K562 (cell line): Measurements from ENCODE around the gene BCAS2. TPM values are rescaled to one million over a fixed set of nuclear protein-coding genes. Genes with fewer than 3 reads are reported as not detected.

Source experiments
- ATAC-seq: fragments of 200-7000 bp; cut with Tn5 transposase; 3 replicates; pipeline ENCODE4 v1.9.1; 2020; ENCODE audit warnings: moderate library complexity
- BruUV-seq: library from RNA; stranded (reverse); fragments of 400-500 nt; replicated peaks from 2 replicates; lab custom pipeline; 2021; lab: Mats Ljungman, UMichigan
- CTCF ChIA-PET: fragments of 300-600 bp; formaldehyde crosslinking; extraction: SDS; loops from one replicate; lab custom pipeline; 2021; ENCODE audit warnings: low intra/inter-chr PET ratio; lab: Yijun Ruan, JAX
- POLR2A ChIA-PET: fragments of 300-600, 350-650 bp; sonication (Branson Sonifier 250); formaldehyde crosslinking; extraction: SDS; loops from one replicate; lab custom pipeline; 2021; ENCODE audit warnings: antibody characterized with exemption, inconsistent platforms; lab: Yijun Ruan, JAX
- DNase-seq, 4 experiments: peaks; one replicate each; pipeline versions ENCODE4 v3.0.0 to v3.0.0-alpha.2; 2011 to 2018; ENCODE audit warnings: low spot score in 3 of 4, mixed read lengths in 3 of 4; ENCODE audit errors: extremely low read depth in 1 of 4
- FAIRE-seq: peaks from 2 replicates; lab custom pipeline; 2011; peaks lifted over from hg19 to GRCh38; lab: Jason Lieb, UNC
- H2AFZ ChIP-seq: 2 replicates; pipeline ENCODE4 v1.6.0; 2011; ENCODE audit warnings: low read depth, low read length, control low read depth, inconsistent platforms
- H3K27ac ChIP-seq: fragments of 200-600 bp; 3 replicates; pipeline ENCODE4 v1.8.0; 2011; ENCODE audit warnings: low read depth, mild to moderate bottlenecking, control low read depth, inconsistent platforms, low read length, moderate library complexity, mixed read lengths; ENCODE audit errors: extremely low read depth
- H3K27me3 ChIP-seq, 2 experiments: fragments of 300-600 bp in 1 of 2; 2 replicates in 1 of 2; 3 replicates in 1 of 2; pipeline versions ENCODE4 v1.6.0 to v1.8.0; 2011; ENCODE audit warnings: inconsistent platforms in 2 of 2, low read length in 2 of 2, mild to moderate bottlenecking in 1 of 2, mixed read lengths in 1 of 2, moderate library complexity in 1 of 2; ENCODE audit not compliant: control insufficient read depth in 2 of 2, insufficient read depth in 2 of 2
- H3K36me3 ChIP-seq: fragments of 300-600 bp; 3 replicates; pipeline ENCODE4 v1.8.0; 2011; ENCODE audit warnings: mild to moderate bottlenecking, low read length, inconsistent platforms; ENCODE audit not compliant: control insufficient read depth, insufficient read depth
- H3K4me1 ChIP-seq, 2 experiments: fragments of 200-600 bp in 1 of 2; replicated peaks in 1 of 2; 2 replicates in 1 of 2; 3 replicates in 1 of 2; pipeline versions ENCODE4 v1.5.1 to v1.8.0; 2011; ENCODE audit warnings: inconsistent platforms in 2 of 2, low read length in 2 of 2, mild to moderate bottlenecking in 1 of 2, mixed read lengths in 1 of 2, moderate library complexity in 1 of 2; ENCODE audit not compliant: control insufficient read depth in 2 of 2, insufficient read depth in 2 of 2
- H3K4me2 ChIP-seq: 2 replicates; pipeline ENCODE4 v1.6.1; 2011; ENCODE audit warnings: low read length, control low read depth, inconsistent platforms, mixed read lengths; ENCODE audit not compliant: insufficient read depth
- H3K4me3 ChIP-seq: fragments of 200-600 bp; sonication (generic), shearing (Covaris generic); 2 replicates; pipeline ENCODE4 v1.5.1; 2016; ENCODE audit warnings: control low read depth, inconsistent platforms
- H3K79me2 ChIP-seq: fragments of 200-600 bp; 3 replicates; pipeline ENCODE4 v1.8.0; 2011; ENCODE audit warnings: low read length, inconsistent platforms; ENCODE audit not compliant: control insufficient read depth, insufficient read depth
- H3K9ac ChIP-seq, 2 experiments: 2 replicates each; pipeline versions ENCODE4 v1.6.0 to v1.6.1; 2011; ENCODE audit warnings: low read depth in 2 of 2, low read length in 2 of 2, control low read depth in 1 of 2, inconsistent platforms in 1 of 2, mild to moderate bottlenecking in 1 of 2, mixed read lengths in 1 of 2; ENCODE audit not compliant: insufficient read depth in 1 of 2
- H3K9me1 ChIP-seq: one replicate; pipeline ENCODE4 v1.6.0; 2011; ENCODE audit warnings: inconsistent platforms, mild to moderate bottlenecking, low read length, moderate library complexity; ENCODE audit not compliant: control insufficient read depth, insufficient read depth
- H3K9me3 ChIP-seq: replicated peaks from 2 replicates; pipeline ENCODE4 v1.5.1; 2011; ENCODE audit warnings: low read depth, low read length, inconsistent platforms; ENCODE audit not compliant: control insufficient read depth, insufficient read depth
- H4K20me1 ChIP-seq: replicated peaks from 2 replicates; pipeline ENCODE4 v1.6.1; 2011; ENCODE audit warnings: low read length, inconsistent platforms, mixed read lengths; ENCODE audit not compliant: control insufficient read depth, insufficient read depth
- ASH1L ChIP-seq: fragments of 450-650 bp; IDR thresholded peaks from 2 replicates; pipeline ENCODE4 v1.6.1; 2018; ENCODE audit warnings: borderline replicate concordance, mild to moderate bottlenecking, low read depth; ENCODE audit not compliant: partially characterized antibody
- FOSL1 ChIP-seq: fragments of 200-800 bp; sonication (Bioruptor generic); conservative IDR thresholded peaks from 2 replicates; pipeline ENCODE4 v1.6.1; 2016; ENCODE audit warnings: missing genetic modification characterization, missing compliant biosample characterization
- HMGN3 ChIP-seq: IDR thresholded peaks from 2 replicates; pipeline ENCODE4 v1.6.1; 2011; ENCODE audit warnings: borderline replicate concordance, low read depth, mild to moderate bottlenecking, mixed read lengths, low read length; ENCODE audit not compliant: insufficient read length; ENCODE audit errors: extremely low read depth
- HSF4 ChIP-seq: fragments of 250-450 bp; sonication (Bioruptor Pico); IDR thresholded peaks from 2 replicates; pipeline ENCODE4 v2.1.2; 2022; ENCODE audit warnings: mild to moderate bottlenecking, moderate library complexity, borderline replicate concordance
- MECOM ChIP-seq: fragments of 250-450 bp; sonication (Bioruptor Pico); IDR thresholded peaks from 2 replicates; pipeline ENCODE4 v1.8.0; 2022; ENCODE audit warnings: inconsistent platforms
- MIER1 ChIP-seq: fragments of 450-650 bp; IDR thresholded peaks from 2 replicates; pipeline ENCODE4 v1.6.1; 2016; ENCODE audit warnings: antibody characterized with exemption, mild to moderate bottlenecking, low read depth
- MXI1 ChIP-seq: IDR thresholded peaks from 2 replicates; pipeline ENCODE4 v1.6.1; 2011; ENCODE audit warnings: low read depth, mild to moderate bottlenecking, improper control_type of control experiment, low read length
- MYC ChIP-seq, 2 experiments: fragments of 250-450 bp in 1 of 2; sonication (Bioruptor Pico) in 1 of 2; IDR thresholded peaks; 2 replicates each; pipeline versions ENCODE4 v1.5.1 to v1.6.1; 2012 to 2021; ENCODE audit warnings: low read depth in 2 of 2, borderline replicate concordance in 1 of 2, improper control_type of control experiment in 1 of 2, low read length in 1 of 2, mild to moderate bottlenecking in 1 of 2, moderate library complexity in 1 of 2
- SP1 ChIP-seq: sonication (generic); formaldehyde crosslinking; IDR thresholded peaks from 2 replicates; pipeline ENCODE4 v1.8.1; 2022; ENCODE audit warnings: mild to moderate bottlenecking, missing genetic modification reagents
- WGBS: fragments of 100-300 bp; shearing (Covaris generic); methylation state at CpG from one replicate; pipeline ENCODE4 v1.1.6; 2016; ENCODE audit warnings: low coverage, mixed read lengths; ENCODE audit not compliant: insufficient coverage; ENCODE audit errors: missing lambda C conversion rate; 5-methylcytosine and 5-hydroxymethylcytosine counted together
- in situ Hi-C: fragments of 300-500 bp; cut with MboI; formaldehyde crosslinking; loops from 4 replicates; pipeline ENCODE4 v1.15.0; 2018; ENCODE audit warnings: inconsistent platforms, mixed read lengths
- intact Hi-C: fragments of 100-400 bp; cut with micrococcal nuclease; formaldehyde crosslinking; loops from 2 replicates; pipeline ENCODE4 v1.14.2; 2022
- polyA plus RNA-seq, 8 experiments: library from polyadenylated mRNA; depleted of rRNA in 4 of 8; stranded (reverse) in 5 of 8; unstranded in 3 of 8; fragments of >200 nt; fragmentation: Nextera tagmentation in 2 of 8; fragmentation: Illumina TruSeq in 1 of 8; extraction: Ambion mirVana in 2 of 8; extraction: Trizol in 1 of 8; gene quantifications; 2 replicates each; pipeline versions ENCODE4 v1.2.1 to v1.2.3, GENCODE V29; 2011 to 2014; ENCODE audit warnings: inconsistent platforms in 1 of 8, missing spikeins in 1 of 8
- total RNA-seq, 7 experiments: library from RNA; depleted of rRNA in 6 of 7; stranded (reverse); fragments of >200 nt in 6 of 7; fragmentation: Illumina TruSeq in 2 of 7; extraction: Trizol in 2 of 7; gene quantifications; 2 replicates each; pipeline versions ENCODE4 v1.2.1 to v1.2.3, GENCODE V29; 2011 to 2021; ENCODE audit warnings: low replicate concordance in 1 of 7
- TF ChIP-seq, protein P1 (sequence below): fragments of 250-450 bp; sonication (Bioruptor Pico); IDR thresholded peaks from 2 replicates; pipeline ENCODE4 v1.5.1; 2021; ENCODE audit warnings: mild to moderate bottlenecking
- TF ChIP-seq, protein P2 (sequence below): fragments of 250-450 bp; sonication (Bioruptor Pico); IDR thresholded peaks from 2 replicates; pipeline ENCODE4 v1.9.0; 2021; ENCODE audit warnings: mild to moderate bottlenecking
- TF ChIP-seq, protein P3 (sequence below): sonication (generic); formaldehyde crosslinking; IDR thresholded peaks from 2 replicates; pipeline ENCODE4 v1.9.0; 2022; ENCODE audit warnings: mild to moderate bottlenecking, missing genetic modification reagents
- TF ChIP-seq, protein P4 (sequence below): fragments of 250-450 bp; sonication (Bioruptor Pico); IDR thresholded peaks from 2 replicates; pipeline ENCODE4 v1.4.0; 2020

Gene BCAS2
- total and polyA plus RNA-seq, 9 of the 15 experiments (the other 6 are each of a cell fraction or from before 2014, with no cell fraction given), result 59.3 to 183 (median 81.1) TPM

DNA sequence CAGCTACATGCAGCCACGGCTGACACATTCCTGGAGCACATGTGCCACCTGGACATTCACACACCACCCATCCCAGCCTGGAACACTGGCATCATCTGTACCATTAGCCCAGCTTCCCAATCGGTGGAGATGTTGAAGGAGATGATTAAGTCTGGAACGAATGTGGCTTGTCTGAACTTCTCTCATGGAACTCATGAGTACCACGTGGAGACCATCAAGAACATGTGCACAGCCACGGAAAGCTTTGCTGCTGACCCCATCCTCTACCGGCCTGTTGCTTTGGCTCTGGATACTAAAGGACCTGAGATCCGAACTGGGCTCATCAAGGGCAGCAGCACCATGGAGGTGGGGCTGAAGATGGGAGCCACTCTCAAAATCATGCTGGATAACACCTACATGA is 45.4 kb downstream of the BCAS2 start (continued):
- TF ChIP-seq, protein P1, sequence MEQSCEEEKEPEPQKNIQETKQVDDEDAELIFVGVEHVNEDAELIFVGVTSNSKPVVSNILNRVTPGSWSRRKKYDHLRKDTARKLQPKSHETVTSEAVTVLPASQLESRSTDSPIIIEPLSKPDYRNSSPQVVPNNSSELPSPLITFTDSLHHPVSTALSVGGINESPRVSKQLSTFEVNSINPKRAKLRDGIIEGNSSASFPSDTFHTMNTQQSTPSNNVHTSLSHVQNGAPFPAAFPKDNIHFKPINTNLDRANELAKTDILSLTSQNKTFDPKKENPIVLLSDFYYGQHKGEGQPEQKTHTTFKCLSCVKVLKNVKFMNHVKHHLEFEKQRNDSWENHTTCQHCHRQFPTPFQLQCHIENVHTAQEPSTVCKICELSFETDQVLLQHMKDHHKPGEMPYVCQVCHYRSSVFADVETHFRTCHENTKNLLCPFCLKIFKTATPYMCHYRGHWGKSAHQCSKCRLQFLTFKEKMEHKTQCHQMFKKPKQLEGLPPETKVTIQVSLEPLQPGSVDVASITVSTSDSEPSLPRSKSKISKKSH (CRISPR knock-in tag), result no peak
- TF ChIP-seq HMGN3 (no peak), HSF4 (CRISPR knock-in tag) (no peak), MIER1 (no peak), MECOM (no peak)
- TF ChIP-seq, protein P2, sequence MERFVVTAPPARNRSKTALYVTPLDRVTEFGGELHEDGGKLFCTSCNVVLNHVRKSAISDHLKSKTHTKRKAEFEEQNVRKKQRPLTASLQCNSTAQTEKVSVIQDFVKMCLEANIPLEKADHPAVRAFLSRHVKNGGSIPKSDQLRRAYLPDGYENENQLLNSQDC (CRISPR knock-in tag), result no peak
- TF ChIP-seq, protein P3, sequence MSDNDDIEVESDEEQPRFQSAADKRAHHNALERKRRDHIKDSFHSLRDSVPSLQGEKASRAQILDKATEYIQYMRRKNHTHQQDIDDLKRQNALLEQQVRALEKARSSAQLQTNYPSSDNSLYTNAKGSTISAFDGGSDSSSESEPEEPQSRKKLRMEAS (CRISPR knock-in tag), result peak; percentile 49; the same call in 1 of the 2 replicates

DNA sequence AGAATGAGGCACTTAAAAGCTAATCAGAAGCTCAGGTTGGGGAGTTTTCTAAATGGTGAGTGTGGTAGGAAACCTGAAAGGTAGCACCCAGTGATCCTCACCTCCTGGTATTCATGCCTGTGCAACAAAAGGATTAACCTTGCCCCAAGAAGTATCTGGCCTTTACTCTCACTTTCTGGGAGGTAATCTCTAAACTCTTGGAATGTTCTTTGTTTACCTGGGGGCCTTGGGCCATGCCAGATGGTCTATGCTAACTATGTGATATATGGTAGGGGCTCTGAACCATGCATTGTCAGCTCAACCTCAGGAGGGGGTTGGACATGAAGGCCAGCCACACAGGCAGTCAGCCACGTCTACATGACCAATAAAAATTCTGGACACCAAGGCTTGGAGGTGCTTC is 46.0 kb downstream of the BCAS2 start:
- Histone ChIP-seq H3K9me3 (no peaks in the 10 kb centered on the region), H3K9ac (no peak overlapping the region), H3K27me3 (no peaks in the 10 kb centered on the region), H3K79me2 (no peaks in the 10 kb centered on the region), H3K36me3 (no peaks in the 10 kb centered on the region), H3K4me3 (no peak overlapping the region), H2AFZ (peak overlapping the region; percentile 82), H3K4me2 (no peak overlapping the region), H3K27ac (no peak overlapping the region), H3K9me1 (no peaks in the 10 kb centered on the region), H3K4me1 (no peaks in the 10 kb centered on the region), H4K20me1 (no peaks in the 10 kb centered on the region)
- ChIA-PET CTCF (no interaction called here), POLR2A (interaction anchor here (1.1 to 2.3 kb wide), 5 partner anchors 10 to 32 kb away, joined by 3 to 9 read pairs (median 4); no protein-coding TSS in a partner anchor)
- in situ Hi-C loops, result no loop called here
- 21% methylated on average over 1 of the region's 1 CpG for WGBS
- no peak for FAIRE-seq
- BruUV-seq, result no TSS peak
- intact Hi-C loops, result no loop called here
- no peak for DNase-seq
- ATAC-seq, result no peak
- TF ChIP-seq MYC (IDR thresholded peaks at IDR 0.05; ENCODE audit: low read depth, low read length), result no peak
- no peak for TF ChIP-seq MYC (CRISPR knock-in tag; IDR thresholded peaks at IDR 0.05; ENCODE audit: borderline replicate concordance, low read depth)
- TF ChIP-seq ASH1L, result no peak
- TF ChIP-seq, protein P4, sequence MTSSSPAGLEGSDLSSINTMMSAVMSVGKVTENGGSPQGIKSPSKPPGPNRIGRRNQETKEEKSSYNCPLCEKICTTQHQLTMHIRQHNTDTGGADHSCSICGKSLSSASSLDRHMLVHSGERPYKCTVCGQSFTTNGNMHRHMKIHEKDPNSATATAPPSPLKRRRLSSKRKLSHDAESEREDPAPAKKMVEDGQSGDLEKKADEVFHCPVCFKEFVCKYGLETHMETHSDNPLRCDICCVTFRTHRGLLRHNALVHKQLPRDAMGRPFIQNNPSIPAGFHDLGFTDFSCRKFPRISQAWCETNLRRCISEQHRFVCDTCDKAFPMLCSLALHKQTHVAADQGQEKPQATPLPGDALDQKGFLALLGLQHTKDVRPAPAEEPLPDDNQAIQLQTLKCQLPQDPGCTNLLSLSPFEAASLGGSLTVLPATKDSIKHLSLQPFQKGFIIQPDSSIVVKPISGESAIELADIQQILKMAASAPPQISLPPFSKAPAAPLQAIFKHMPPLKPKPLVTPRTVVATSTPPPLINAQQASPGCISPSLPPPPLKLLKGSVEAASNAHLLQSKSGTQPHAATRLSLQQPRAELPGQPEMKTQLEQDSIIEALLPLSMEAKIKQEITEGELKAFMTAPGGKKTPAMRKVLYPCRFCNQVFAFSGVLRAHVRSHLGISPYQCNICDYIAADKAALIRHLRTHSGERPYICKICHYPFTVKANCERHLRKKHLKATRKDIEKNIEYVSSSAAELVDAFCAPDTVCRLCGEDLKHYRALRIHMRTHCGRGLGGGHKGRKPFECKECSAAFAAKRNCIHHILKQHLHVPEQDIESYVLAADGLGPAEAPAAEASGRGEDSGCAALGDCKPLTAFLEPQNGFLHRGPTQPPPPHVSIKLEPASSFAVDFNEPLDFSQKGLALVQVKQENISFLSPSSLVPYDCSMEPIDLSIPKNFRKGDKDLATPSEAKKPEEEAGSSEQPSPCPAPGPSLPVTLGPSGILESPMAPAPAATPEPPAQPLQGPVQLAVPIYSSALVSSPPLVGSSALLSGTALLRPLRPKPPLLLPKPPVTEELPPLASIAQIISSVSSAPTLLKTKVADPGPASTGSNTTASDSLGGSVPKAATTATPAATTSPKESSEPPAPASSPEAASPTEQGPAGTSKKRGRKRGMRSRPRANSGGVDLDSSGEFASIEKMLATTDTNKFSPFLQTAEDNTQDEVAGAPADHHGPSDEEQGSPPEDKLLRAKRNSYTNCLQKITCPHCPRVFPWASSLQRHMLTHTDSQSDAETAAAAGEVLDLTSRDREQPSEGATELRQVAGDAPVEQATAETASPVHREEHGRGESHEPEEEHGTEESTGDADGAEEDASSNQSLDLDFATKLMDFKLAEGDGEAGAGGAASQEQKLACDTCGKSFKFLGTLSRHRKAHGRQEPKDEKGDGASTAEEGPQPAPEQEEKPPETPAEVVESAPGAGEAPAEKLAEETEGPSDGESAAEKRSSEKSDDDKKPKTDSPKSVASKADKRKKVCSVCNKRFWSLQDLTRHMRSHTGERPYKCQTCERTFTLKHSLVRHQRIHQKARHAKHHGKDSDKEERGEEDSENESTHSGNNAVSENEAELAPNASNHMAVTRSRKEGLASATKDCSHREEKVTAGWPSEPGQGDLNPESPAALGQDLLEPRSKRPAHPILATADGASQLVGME, result no peak
- TF ChIP-seq MXI1, result no peak
- no peak for TF ChIP-seq SP1 (CRISPR knock-in tag)
- no peak for TF ChIP-seq FOSL1 (tag)
